Neural progenitor cell (in vitro differentiated cells): ENCODE data around the gene AHCY.

Source experiments
- CTCF ChIP-seq: fragments of 200-600 bp; sonication (generic); IDR thresholded peaks from 2 replicates; pipeline ENCODE4 v1.5.1; 2017; ENCODE audit warnings: antibody characterized with exemption, mild to moderate bottlenecking
- EZH2 ChIP-seq: fragments of 200-600 bp; sonication (generic); IDR thresholded peaks from 2 replicates; pipeline ENCODE4 v1.6.1; 2017; ENCODE audit warnings: antibody characterized with exemption, mild to moderate bottlenecking, moderate library complexity
- EZH2phosphoT487 ChIP-seq: fragments of 200-600 bp; sonication (generic); IDR thresholded peaks from 2 replicates; pipeline ENCODE4 v1.6.1; 2017; ENCODE audit warnings: antibody characterized with exemption

GRCh38 chr20:34312544-34313217 lies 9.5 kb upstream of the AHCY start:
- peak; percentile 100 for TF ChIP-seq CTCF
- no peak for TF ChIP-seq EZH2
- TF ChIP-seq EZH2phosphoT487 = no peak
